HepG2 (cell line): ENCODE results near the gene BCAT1.

Experiments used
- CBX1 ChIP-seq: IDR thresholded peaks from one replicate; pipeline ENCODE4 v1.6.1; 2016; ENCODE audit warnings: antibody characterized with exemption, low read depth
- TAF1 ChIP-seq: sonication (generic); formaldehyde crosslinking; IDR thresholded peaks from 2 replicates; pipeline ENCODE4 v1.4.0; 2020; ENCODE audit warnings: missing genetic modification reagents
- ZFP36L1 ChIP-seq: sonication (generic); formaldehyde crosslinking; IDR thresholded peaks from 2 replicates; pipeline ENCODE4 v1.8.0; 2022; ENCODE audit warnings: mild to moderate bottlenecking, missing genetic modification reagents, moderate library complexity
- ZNF225 ChIP-seq: sonication (generic); formaldehyde crosslinking; IDR thresholded peaks from 2 replicates; pipeline ENCODE4 v1.4.0; 2020; ENCODE audit warnings: mild to moderate bottlenecking, missing genetic modification reagents
- ZNF292 ChIP-seq: sonication (generic); formaldehyde crosslinking; IDR thresholded peaks from 2 replicates; pipeline ENCODE4 v1.8.1; 2022; ENCODE audit warnings: mild to moderate bottlenecking, low read depth, missing genetic modification reagents, borderline replicate concordance
- ZNF335 ChIP-seq: sonication (generic); formaldehyde crosslinking; IDR thresholded peaks from 2 replicates; pipeline ENCODE4 v1.4.0; 2020; ENCODE audit warnings: missing genetic modification reagents
- ZNF577 ChIP-seq: sonication (generic); formaldehyde crosslinking; IDR thresholded peaks from 2 replicates; pipeline ENCODE4 v1.4.0; 2020; ENCODE audit warnings: mild to moderate bottlenecking, low read depth, missing genetic modification reagents, borderline replicate concordance
- TF ChIP-seq, protein P1 (sequence below): fragments of 450-650 bp; IDR thresholded peaks from 2 replicates; pipeline ENCODE4 v1.6.1; 2016
- TF ChIP-seq, protein P2 (sequence below): sonication (generic); formaldehyde crosslinking; IDR thresholded peaks from 2 replicates; pipeline ENCODE4 v1.8.1; 2023; ENCODE audit warnings: mild to moderate bottlenecking, moderate library complexity, missing genetic modification reagents
- TF ChIP-seq, protein P3 (sequence below): sonication (generic); formaldehyde crosslinking; IDR thresholded peaks from 2 replicates; pipeline ENCODE4 v1.4.0; 2020; ENCODE audit warnings: mild to moderate bottlenecking, missing genetic modification reagents
- TF ChIP-seq, protein P4 (sequence below): fragments of 450-650 bp; IDR thresholded peaks from 2 replicates; pipeline ENCODE4 v1.6.1; 2017; ENCODE audit warnings: mild to moderate bottlenecking

DNA sequence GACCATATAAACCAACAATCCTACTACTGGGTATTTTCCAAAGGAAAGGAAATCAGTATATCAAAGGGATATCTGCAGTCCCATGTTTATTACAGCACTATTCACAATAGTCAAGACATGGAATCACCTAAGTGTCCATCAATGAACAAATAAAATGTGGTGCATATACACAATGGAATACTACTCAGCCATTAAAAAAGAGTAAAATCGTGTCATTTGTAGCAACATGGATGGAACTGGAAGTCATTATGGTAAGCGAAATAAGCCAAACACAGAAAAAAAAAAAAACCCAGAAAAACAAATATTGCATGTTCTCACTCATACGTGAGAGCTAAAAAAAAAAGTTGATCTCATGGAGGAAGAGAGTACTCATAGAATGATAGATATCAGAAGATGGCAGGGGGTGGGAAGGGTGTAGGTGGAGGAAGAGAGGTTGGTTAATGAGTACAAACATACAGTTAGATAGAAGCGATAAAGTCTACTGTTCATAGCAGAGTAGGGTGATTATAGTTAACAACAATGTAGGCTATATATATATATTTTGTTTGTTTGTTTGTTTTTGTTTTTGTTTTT is 49.3 kb downstream of the BCAT1 start:
- TF ChIP-seq ZNF225 (CRISPR knock-in tag) (no peak), ZFP36L1 (CRISPR knock-in tag) (no peak), ZNF292 (CRISPR knock-in tag) (no peak), TAF1 (CRISPR knock-in tag) (no peak), ZNF335 (CRISPR knock-in tag) (no peak), ZNF577 (CRISPR knock-in tag) (no peak), CBX1 (no peak)
- TF ChIP-seq, protein P1, sequence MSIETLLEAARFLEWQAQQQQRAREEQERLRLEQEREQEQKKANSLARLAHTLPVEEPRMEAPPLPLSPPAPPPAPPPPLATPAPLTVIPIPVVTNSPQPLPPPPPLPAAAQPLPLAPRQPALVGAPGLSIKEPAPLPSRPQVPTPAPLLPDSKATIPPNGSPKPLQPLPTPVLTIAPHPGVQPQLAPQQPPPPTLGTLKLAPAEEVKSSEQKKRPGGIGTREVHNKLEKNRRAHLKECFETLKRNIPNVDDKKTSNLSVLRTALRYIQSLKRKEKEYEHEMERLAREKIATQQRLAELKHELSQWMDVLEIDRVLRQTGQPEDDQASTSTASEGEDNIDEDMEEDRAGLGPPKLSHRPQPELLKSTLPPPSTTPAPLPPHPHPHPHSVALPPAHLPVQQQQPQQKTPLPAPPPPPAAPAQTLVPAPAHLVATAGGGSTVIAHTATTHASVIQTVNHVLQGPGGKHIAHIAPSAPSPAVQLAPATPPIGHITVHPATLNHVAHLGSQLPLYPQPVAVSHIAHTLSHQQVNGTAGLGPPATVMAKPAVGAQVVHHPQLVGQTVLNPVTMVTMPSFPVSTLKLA, result no peak
- TF ChIP-seq, protein P2, sequence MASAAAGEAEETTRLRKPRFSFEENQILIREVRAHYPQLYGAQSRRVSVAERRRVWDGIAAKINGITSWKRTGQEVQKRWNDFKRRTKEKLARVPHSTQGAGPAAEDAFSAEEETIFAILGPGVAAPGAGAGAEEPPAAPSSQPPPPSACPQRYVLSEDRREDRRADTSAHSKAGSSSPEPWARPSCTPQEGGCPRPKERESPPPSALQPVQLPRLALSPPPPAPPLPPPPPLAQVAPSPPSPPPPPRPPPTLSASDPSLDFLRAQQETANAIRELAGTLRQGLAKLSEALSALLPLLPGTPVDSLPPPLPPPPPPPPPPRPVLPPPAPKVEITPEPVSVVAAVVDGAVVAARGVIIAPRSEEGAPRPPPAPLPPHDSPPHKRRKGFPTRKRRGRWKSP (CRISPR knock-in tag), result no peak
- TF ChIP-seq, protein P3, sequence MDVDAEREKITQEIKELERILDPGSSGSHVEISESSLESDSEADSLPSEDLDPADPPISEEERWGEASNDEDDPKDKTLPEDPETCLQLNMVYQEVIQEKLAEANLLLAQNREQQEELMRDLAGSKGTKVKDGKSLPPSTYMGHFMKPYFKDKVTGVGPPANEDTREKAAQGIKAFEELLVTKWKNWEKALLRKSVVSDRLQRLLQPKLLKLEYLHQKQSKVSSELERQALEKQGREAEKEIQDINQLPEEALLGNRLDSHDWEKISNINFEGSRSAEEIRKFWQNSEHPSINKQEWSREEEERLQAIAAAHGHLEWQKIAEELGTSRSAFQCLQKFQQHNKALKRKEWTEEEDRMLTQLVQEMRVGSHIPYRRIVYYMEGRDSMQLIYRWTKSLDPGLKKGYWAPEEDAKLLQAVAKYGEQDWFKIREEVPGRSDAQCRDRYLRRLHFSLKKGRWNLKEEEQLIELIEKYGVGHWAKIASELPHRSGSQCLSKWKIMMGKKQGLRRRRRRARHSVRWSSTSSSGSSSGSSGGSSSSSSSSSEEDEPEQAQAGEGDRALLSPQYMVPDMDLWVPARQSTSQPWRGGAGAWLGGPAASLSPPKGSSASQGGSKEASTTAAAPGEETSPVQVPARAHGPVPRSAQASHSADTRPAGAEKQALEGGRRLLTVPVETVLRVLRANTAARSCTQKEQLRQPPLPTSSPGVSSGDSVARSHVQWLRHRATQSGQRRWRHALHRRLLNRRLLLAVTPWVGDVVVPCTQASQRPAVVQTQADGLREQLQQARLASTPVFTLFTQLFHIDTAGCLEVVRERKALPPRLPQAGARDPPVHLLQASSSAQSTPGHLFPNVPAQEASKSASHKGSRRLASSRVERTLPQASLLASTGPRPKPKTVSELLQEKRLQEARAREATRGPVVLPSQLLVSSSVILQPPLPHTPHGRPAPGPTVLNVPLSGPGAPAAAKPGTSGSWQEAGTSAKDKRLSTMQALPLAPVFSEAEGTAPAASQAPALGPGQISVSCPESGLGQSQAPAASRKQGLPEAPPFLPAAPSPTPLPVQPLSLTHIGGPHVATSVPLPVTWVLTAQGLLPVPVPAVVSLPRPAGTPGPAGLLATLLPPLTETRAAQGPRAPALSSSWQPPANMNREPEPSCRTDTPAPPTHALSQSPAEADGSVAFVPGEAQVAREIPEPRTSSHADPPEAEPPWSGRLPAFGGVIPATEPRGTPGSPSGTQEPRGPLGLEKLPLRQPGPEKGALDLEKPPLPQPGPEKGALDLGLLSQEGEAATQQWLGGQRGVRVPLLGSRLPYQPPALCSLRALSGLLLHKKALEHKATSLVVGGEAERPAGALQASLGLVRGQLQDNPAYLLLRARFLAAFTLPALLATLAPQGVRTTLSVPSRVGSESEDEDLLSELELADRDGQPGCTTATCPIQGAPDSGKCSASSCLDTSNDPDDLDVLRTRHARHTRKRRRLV, result no peak
- TF ChIP-seq, protein P4, sequence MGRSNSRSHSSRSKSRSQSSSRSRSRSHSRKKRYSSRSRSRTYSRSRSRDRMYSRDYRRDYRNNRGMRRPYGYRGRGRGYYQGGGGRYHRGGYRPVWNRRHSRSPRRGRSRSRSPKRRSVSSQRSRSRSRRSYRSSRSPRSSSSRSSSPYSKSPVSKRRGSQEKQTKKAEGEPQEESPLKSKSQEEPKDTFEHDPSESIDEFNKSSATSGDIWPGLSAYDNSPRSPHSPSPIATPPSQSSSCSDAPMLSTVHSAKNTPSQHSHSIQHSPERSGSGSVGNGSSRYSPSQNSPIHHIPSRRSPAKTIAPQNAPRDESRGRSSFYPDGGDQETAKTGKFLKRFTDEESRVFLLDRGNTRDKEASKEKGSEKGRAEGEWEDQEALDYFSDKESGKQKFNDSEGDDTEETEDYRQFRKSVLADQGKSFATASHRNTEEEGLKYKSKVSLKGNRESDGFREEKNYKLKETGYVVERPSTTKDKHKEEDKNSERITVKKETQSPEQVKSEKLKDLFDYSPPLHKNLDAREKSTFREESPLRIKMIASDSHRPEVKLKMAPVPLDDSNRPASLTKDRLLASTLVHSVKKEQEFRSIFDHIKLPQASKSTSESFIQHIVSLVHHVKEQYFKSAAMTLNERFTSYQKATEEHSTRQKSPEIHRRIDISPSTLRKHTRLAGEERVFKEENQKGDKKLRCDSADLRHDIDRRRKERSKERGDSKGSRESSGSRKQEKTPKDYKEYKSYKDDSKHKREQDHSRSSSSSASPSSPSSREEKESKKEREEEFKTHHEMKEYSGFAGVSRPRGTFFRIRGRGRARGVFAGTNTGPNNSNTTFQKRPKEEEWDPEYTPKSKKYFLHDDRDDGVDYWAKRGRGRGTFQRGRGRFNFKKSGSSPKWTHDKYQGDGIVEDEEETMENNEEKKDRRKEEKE, result no peak
